NCI-H2081 treated with DMSO at 0.1 percent for 48 hours (cell line): ENCODE measurements around the gene FAM149A.

Source experiments
- DNase-seq: peaks from one replicate; lab custom pipeline; 2025; lab: John Stamatoyannopoulos, UW

Gene FAM149A

GRCh38 chr4:186105647-186106321, 1.3 kb downstream of the FAM149A start:
- no peak for DNase-seq

GRCh38 chr4:186107947-186108346, 3.4 kb downstream of the FAM149A start:
- DNase-seq = no peak

GRCh38 chr4:186108391-186108790, 3.9 kb downstream of the FAM149A start:
- DNase-seq = no peak

- no peak for DNase-seq
These were observed 4.7 kb downstream of the FAM149A start for GRCh38 chr4:186109245-186109644.

- DNase-seq = no peak
These were observed 12.2 kb downstream of the FAM149A start for GRCh38 chr4:186116697-186117096.

GRCh38 chr4:186118582-186118981, 14.1 kb downstream of the FAM149A start:
- DNase-seq = no peak

GRCh38 chr4:186121057-186121456, 16.6 kb downstream of the FAM149A start:
- DNase-seq = no peak

GRCh38 chr4:186128842-186129241, 24.3 kb downstream of the FAM149A start:
- DNase-seq = no peak

GRCh38 chr4:186131935-186132334, 27.4 kb downstream of the FAM149A start:
- DNase-seq = no peak

- no peak for DNase-seq
These were observed 28.2 kb downstream of the FAM149A start for GRCh38 chr4:186132577-186133242.

- no peak for DNase-seq
These were observed 29.8 kb downstream of the FAM149A start for GRCh38 chr4:186134257-186134656.

- no peak for DNase-seq
These were observed 30.4 kb downstream of the FAM149A start for GRCh38 chr4:186134861-186135260.

- DNase-seq = no peak
These were observed 32.8 kb downstream of the FAM149A start for GRCh38 chr4:186137196-186137794.

GRCh38 chr4:186144198-186144945, 39.9 kb downstream of the FAM149A start:
- no peak for DNase-seq

GRCh38 chr4:186144946-186145569, 40.6 kb downstream of the FAM149A start:
- DNase-seq = no peak

- DNase-seq = no peak
These were observed 42.0 kb downstream of the FAM149A start for GRCh38 chr4:186146458-186146857.

- no peak for DNase-seq
These were observed 44.0 kb downstream of the FAM149A start for GRCh38 chr4:186148336-186148975.

- no peak for DNase-seq
These were observed 45.4 kb downstream of the FAM149A start for GRCh38 chr4:186149872-186150271.

- no peak for DNase-seq
These were observed 46.4 kb downstream of the FAM149A start for GRCh38 chr4:186150926-186151325.

GRCh38 chr4:186151499-186151898, 47.0 kb downstream of the FAM149A start:
- no peak for DNase-seq

- no peak for DNase-seq
These were observed 53.7 kb downstream of the FAM149A start for GRCh38 chr4:186158021-186158813.
